PC-9 (cell line): ENCODE data around the gene WFDC1. TPM values are rescaled to one million over a fixed set of nuclear protein-coding genes. Genes with fewer than 3 reads are reported as not detected.

Experiments
- BruUV-seq: library from RNA; stranded (reverse); fragments of 400-500 nt; replicated peaks from 2 replicates; lab custom pipeline; 2021; lab: Mats Ljungman, UMichigan
- CTCF ChIA-PET: fragments of 300-600 bp; sonication (Branson Sonifier 250); formaldehyde crosslinking; loops from one replicate; lab custom pipeline; 2022; ENCODE audit warnings: antibody characterized with exemption; lab: Charles Lee
- POLR2A ChIA-PET: fragments of 300-600 bp; sonication (Branson Sonifier 250); formaldehyde crosslinking; loops from one replicate; lab custom pipeline; 2022; ENCODE audit warnings: antibody characterized with exemption; ENCODE audit not compliant: unreplicated experiment; lab: Charles Lee
- DNase-seq, 2 experiments: peaks; one replicate each; pipeline versions ENCODE4 v3.0.0 to v3.0.0-alpha.2; 2015 to 2022; ENCODE audit warnings: mixed read lengths in 1 of 2
- H2AFZ ChIP-seq: fragments of 200-600 bp; sonication (generic); 2 replicates; pipeline ENCODE4 v1.8.1; 2017; ENCODE audit warnings: antibody characterized with exemption
- H3F3A ChIP-seq: fragments of 200-600 bp; sonication (generic); 2 replicates; pipeline ENCODE4 v1.8.1; 2017; ENCODE audit warnings: antibody characterized with exemption, mild to moderate bottlenecking, low read depth; ENCODE audit not compliant: insufficient read depth
- H3K27ac ChIP-seq: fragments of 200-600 bp; sonication (generic); 2 replicates; pipeline ENCODE4 v1.6.1; 2016; ENCODE audit warnings: mixed run types
- H3K27me3 ChIP-seq: fragments of 200-600 bp; sonication (generic); 2 replicates; pipeline ENCODE4 v1.6.1; 2016; ENCODE audit warnings: low read depth, mixed run types; ENCODE audit not compliant: insufficient read depth
- H3K36me3 ChIP-seq: fragments of 200-600 bp; sonication (generic); 2 replicates; pipeline ENCODE4 v1.6.1; 2016; ENCODE audit warnings: low read depth, mixed run types
- H3K4me1 ChIP-seq: fragments of 200-600 bp; sonication (generic); replicated peaks from 2 replicates; pipeline ENCODE4 v1.6.1; 2016; ENCODE audit warnings: mixed run types; ENCODE audit not compliant: insufficient read depth
- H3K4me2 ChIP-seq: fragments of 200-600 bp; sonication (generic); 2 replicates; pipeline ENCODE4 v1.6.1; 2017; ENCODE audit warnings: mixed run types
- H3K4me3 ChIP-seq: fragments of 200-600 bp; sonication (generic); 2 replicates; pipeline ENCODE4 v1.6.1; 2016; ENCODE audit warnings: mixed run types
- H3K79me2 ChIP-seq: fragments of 200-600 bp; sonication (generic); 2 replicates; pipeline ENCODE4 v1.6.1; 2017; ENCODE audit warnings: low read depth, mixed run types
- H3K9me2 ChIP-seq: fragments of 200-600 bp; sonication (generic); 2 replicates; pipeline ENCODE4 v1.8.1; 2017; ENCODE audit warnings: mild to moderate bottlenecking; ENCODE audit not compliant: insufficient read depth
- H3K9me3 ChIP-seq: fragments of 200-600 bp; sonication (generic); 2 replicates; pipeline ENCODE4 v1.8.1; 2016; ENCODE audit warnings: low read depth; ENCODE audit not compliant: insufficient read depth
- H4K20me1 ChIP-seq: fragments of 200-600 bp; sonication (generic); 2 replicates; pipeline ENCODE4 v1.8.1; 2017; ENCODE audit not compliant: insufficient read depth
- EZH2 ChIP-seq: fragments of 200-600 bp; sonication (generic); IDR thresholded peaks from 2 replicates; pipeline ENCODE4 v1.8.0; 2017; ENCODE audit warnings: antibody characterized with exemption, low read depth
- intact Hi-C: fragments of 100-400 bp; cut with micrococcal nuclease; formaldehyde crosslinking; loops from one replicate; pipeline ENCODE4 v1.10.0; 2022; ENCODE audit not compliant: unreplicated experiment
- total RNA-seq: library from RNA; stranded (reverse); gene quantifications from 2 replicates; pipeline ENCODE4 v1.2.3, GENCODE V29; 2021
- TF ChIP-seq, protein P1 (sequence below): fragments of 200-600 bp; sonication (generic); conservative IDR thresholded peaks from 2 replicates; pipeline ENCODE4 v1.6.1; 2017; ENCODE audit warnings: mixed run types, antibody characterized with exemption, mild to moderate bottlenecking, moderate library complexity

Gene WFDC1
- total RNA-seq, 1 experiment from 2014 or later: not detected

DNA sequence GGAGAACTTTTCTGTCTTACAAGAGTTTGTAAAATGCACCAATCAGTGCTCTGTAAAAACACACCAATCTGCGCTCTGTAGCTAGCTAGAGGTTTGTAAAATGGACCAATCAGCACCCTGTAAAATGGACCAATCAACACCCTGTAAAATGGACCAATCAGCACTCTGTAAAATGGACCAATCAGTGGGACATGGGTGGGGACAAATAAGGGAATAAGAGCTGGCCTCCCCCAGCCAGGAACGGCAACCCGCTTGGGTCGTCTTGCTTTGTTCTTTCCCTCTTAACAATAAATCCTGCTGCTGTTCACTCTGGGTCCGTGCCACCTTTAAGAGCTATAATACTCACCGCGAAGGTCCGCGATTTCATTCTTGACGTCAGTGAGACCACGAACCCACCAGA is 36.4 kb upstream of the WFDC1 start:
- CTCF ChIA-PET: no interaction called here
- TF ChIP-seq EZH2: no peak
- TF ChIP-seq, protein P1, sequence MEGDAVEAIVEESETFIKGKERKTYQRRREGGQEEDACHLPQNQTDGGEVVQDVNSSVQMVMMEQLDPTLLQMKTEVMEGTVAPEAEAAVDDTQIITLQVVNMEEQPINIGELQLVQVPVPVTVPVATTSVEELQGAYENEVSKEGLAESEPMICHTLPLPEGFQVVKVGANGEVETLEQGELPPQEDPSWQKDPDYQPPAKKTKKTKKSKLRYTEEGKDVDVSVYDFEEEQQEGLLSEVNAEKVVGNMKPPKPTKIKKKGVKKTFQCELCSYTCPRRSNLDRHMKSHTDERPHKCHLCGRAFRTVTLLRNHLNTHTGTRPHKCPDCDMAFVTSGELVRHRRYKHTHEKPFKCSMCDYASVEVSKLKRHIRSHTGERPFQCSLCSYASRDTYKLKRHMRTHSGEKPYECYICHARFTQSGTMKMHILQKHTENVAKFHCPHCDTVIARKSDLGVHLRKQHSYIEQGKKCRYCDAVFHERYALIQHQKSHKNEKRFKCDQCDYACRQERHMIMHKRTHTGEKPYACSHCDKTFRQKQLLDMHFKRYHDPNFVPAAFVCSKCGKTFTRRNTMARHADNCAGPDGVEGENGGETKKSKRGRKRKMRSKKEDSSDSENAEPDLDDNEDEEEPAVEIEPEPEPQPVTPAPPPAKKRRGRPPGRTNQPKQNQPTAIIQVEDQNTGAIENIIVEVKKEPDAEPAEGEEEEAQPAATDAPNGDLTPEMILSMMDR: no peak
- H3K4me3 ChIP-seq: no peak overlapping the region
- no TSS peak for BruUV-seq
- H3K27me3 ChIP-seq: no peaks in the 10 kb centered on the region
- no peaks in the 10 kb centered on the region for H3K36me3 ChIP-seq
- POLR2A ChIA-PET: no interaction called here
- DNase-seq: no peak
- intact Hi-C loops: no loop called here
- H3K27ac ChIP-seq: no peak overlapping the region
- H3K9me2 ChIP-seq: no peaks in the 10 kb centered on the region
- H3K4me2 ChIP-seq: no peak overlapping the region
- H3K79me2 ChIP-seq: no peaks in the 10 kb centered on the region
- no peaks in the 10 kb centered on the region for H3K4me1 ChIP-seq
- H4K20me1 ChIP-seq: no peaks in the 10 kb centered on the region
- H3K9me3 ChIP-seq: no peaks in the 10 kb centered on the region
- H2AFZ ChIP-seq: no peak overlapping the region
- H3F3A ChIP-seq: no peaks in the 10 kb centered on the region

DNA sequence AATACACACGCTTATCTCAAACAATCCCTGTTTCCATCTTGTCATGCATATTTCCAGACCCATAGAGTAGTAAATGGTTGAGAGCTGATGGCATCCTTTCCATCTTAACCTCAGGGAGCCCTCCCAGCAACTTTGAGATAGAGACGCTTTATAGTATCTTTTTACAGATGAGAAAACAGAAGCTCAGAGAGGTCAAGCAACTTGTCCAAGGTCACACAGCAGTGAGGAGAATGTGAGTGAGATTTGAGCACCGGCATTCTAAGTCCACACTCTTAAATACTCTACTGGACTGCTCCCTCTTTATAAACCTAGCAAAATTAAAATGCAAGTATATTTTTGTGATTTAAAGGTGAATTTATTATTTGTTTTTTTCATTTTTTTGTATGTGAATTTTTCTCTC is 35.0 kb upstream of the WFDC1 start:
- H3K9me3 ChIP-seq: no peaks in the 10 kb centered on the region
- DNase-seq: no peak
- no peaks in the 10 kb centered on the region for H3K27me3 ChIP-seq
- H3K4me2 ChIP-seq: no peak overlapping the region
- H3K79me2 ChIP-seq: no peaks in the 10 kb centered on the region
- no peaks in the 10 kb centered on the region for H3F3A ChIP-seq
- no peak for TF ChIP-seq EZH2
- TF ChIP-seq, protein P1: no peak
- no TSS peak for BruUV-seq
- H3K27ac ChIP-seq: no peak overlapping the region
- H3K4me1 ChIP-seq: no peaks in the 10 kb centered on the region
- no peak overlapping the region for H2AFZ ChIP-seq
- no peaks in the 10 kb centered on the region for H3K9me2 ChIP-seq
- H3K36me3 ChIP-seq: no peaks in the 10 kb centered on the region
- POLR2A ChIA-PET: no interaction called here
- no peak overlapping the region for H3K4me3 ChIP-seq
- intact Hi-C loops: no loop called here
- H4K20me1 ChIP-seq: no peaks in the 10 kb centered on the region
- CTCF ChIA-PET: no interaction called here

GRCh38 chr16:84260766-84261554 is 33.7 kb upstream of the WFDC1 start:
- H3K4me2 ChIP-seq: no peak overlapping the region
- CTCF ChIA-PET: no interaction called here
- H3K27ac ChIP-seq: no peak overlapping the region
- no peaks in the 10 kb centered on the region for H3K9me2 ChIP-seq
- H3K79me2 ChIP-seq: no peaks in the 10 kb centered on the region
- no TSS peak for BruUV-seq
- POLR2A ChIA-PET: no interaction called here
- H4K20me1 ChIP-seq: no peaks in the 10 kb centered on the region
- DNase-seq: no peak
- H3K9me3 ChIP-seq: no peaks in the 10 kb centered on the region
- no peak for TF ChIP-seq EZH2
- TF ChIP-seq, protein P1: no peak
- H3K36me3 ChIP-seq: no peaks in the 10 kb centered on the region
- no peaks in the 10 kb centered on the region for H3F3A ChIP-seq
- no peak overlapping the region for H3K4me3 ChIP-seq
- no peaks in the 10 kb centered on the region for H3K27me3 ChIP-seq
- intact Hi-C loops: no loop called here
- no peak overlapping the region for H2AFZ ChIP-seq
- H3K4me1 ChIP-seq: no peaks in the 10 kb centered on the region
